Heart left ventricle (tissue), 16 donors: ENCODE measurements around the gene RNF144B. TPM values are rescaled to one million over a fixed set of nuclear protein-coding genes. Genes with fewer than 3 reads are reported as not detected.

Source experiments
- ATAC-seq, 4 donors: fragments of 200-7000 bp; cut with Tn5 transposase; one replicate each; pipeline ENCODE4 v1.9.1; 2020 to 2022; ENCODE audit warnings: moderate library complexity in 4 of 4, mild to moderate bottlenecking in 3 of 4, moderate number of reproducible peaks in 1 of 4
- DNase-seq, 5 donors: peaks; one replicate each; pipeline ENCODE4 v3.0.0-alpha.2; 2020
- H3K27ac ChIP-seq, 12 donors: fragments of 200-600 bp; sonication (generic) in 4 of 12; one replicate each; pipeline versions ENCODE4 v1.5.0 to v1.8.0; 2016 to 2022; ENCODE audit warnings: mild to moderate bottlenecking in 2 of 12
- H3K27me3 ChIP-seq, 9 donors: fragments of 200-600 bp; sonication (generic) in 2 of 9; one replicate each; pipeline versions ENCODE4 v1.5.1 to v1.8.0; 2016 to 2022; ENCODE audit warnings: mild to moderate bottlenecking in 3 of 9
- H3K36me3 ChIP-seq, 9 donors: fragments of 200-600 bp; sonication (generic) in 2 of 9; one replicate each; pipeline versions ENCODE4 v1.5.0 to v1.8.0; 2018 to 2022; ENCODE audit warnings: mild to moderate bottlenecking in 2 of 9
- H3K4me1 ChIP-seq, 12 donors: fragments of 200-600 bp; sonication (generic) in 4 of 12; one replicate each; pipeline versions ENCODE4 v1.5.0 to v1.8.0; 2016 to 2022; ENCODE audit warnings: mild to moderate bottlenecking in 3 of 12
- H3K4me3 ChIP-seq, 12 donors: fragments of 200-600 bp; sonication (generic) in 4 of 12; one replicate each; pipeline versions ENCODE4 v1.5.0 to v1.8.0; 2017 to 2022; ENCODE audit warnings: mild to moderate bottlenecking in 9 of 12, moderate library complexity in 4 of 12
- H3K9me3 ChIP-seq, 12 donors: fragments of 200-600 bp; sonication (generic) in 4 of 12; one replicate each; pipeline versions ENCODE4 v1.5.0 to v1.8.0; 2016 to 2022; ENCODE audit warnings: mild to moderate bottlenecking in 1 of 12
- POLR2A ChIP-seq, 2 donors: fragments of 450-650 bp; IDR thresholded peaks; one replicate each; pipeline ENCODE4 v1.6.1; 2017; ENCODE audit warnings: antibody characterized with exemption in 2 of 2, mild to moderate bottlenecking in 2 of 2, moderate library complexity in 2 of 2
- WGBS, 4 donors: extraction: QIAGEN DNeasy Blood & Tissue Kit in 2 of 4; methylation state at CpG; one replicate each; pipeline versions ENCODE4 v1.1.5 to v1.1.7; 2013 to 2018; 5-methylcytosine and 5-hydroxymethylcytosine counted together
- intact Hi-C, 10 donors: fragments of 100-400 bp; cut with DNase I; formaldehyde crosslinking; loops; one replicate each; pipeline versions ENCODE4 v1.11.1 to v1.14.2; 2022
- polyA plus RNA-seq, 2 donors: library from polyadenylated mRNA; stranded (reverse); fragments of 200-250 nt; gene quantifications; one replicate each; pipeline ENCODE4 v1.2.3, GENCODE V29; 2013
- total RNA-seq, 9 donors: library from RNA; depleted of rRNA in 2 of 9; stranded (reverse); fragments of >200 nt in 2 of 9; fragmentation: NEBNext Ultra II Directional in 3 of 9; extraction: Animal tissue kit (Norgen Biotek cat#: 25700) in 3 of 9; gene quantifications; one replicate each; pipeline versions ENCODE4 v1.1.0 to v1.2.4, GENCODE V29; 2016 to 2023
- TF ChIP-seq, protein P1 (sequence below), 12 donors: fragments of 200-600 bp; sonication (generic) in 4 of 12; IDR thresholded peaks; one replicate each; pipeline versions ENCODE4 v1.5.0 to v1.8.0; 2018 to 2022; ENCODE audit warnings: antibody characterized with exemption in 12 of 12, mild to moderate bottlenecking in 5 of 12
- donor health status: ischemic (EF 13 %, LVEDD 7.1; RV severe dilation, severe dysfunction).
- donor health status: healthy with polysubstance abuse.
- donor health status: DM: no; HTN: yes; CAD: no.
- donor health status: DM: no; HTN: no; CAD: no.
- donor health status: ischemic (EF 25% LVEDD 6.9; RV normal size, moderate dysfunction).
- donor health status: ischemic (EF 25% LVEDD 5.7; RV mildly dilated, moderate dysfunction).
- donor health status: healthy.
- donor health status: DM: yes; HTN: yes; CAD: no.
- donor health status: ischemic (EF 35%, LVEDD 5.7; RV mildly dilated, moderate dysfunction).
- donor health status: nonischemic (EF 11% LVEDD 7.7; RV severe dilation, severe dysfunction).
- donor health status: DM: yes; HTN: yes; CAD: no.
- donor health status: PGD.
- donor health status: ischemic (EF 29% LVEDD 5.4; RV normal size, mild dysfunction).
- donor health status: nonischemic (EF 23%, LVEDD 6.1; RV moderate dilation, normal function).

RNF144B gene
- total and polyA plus RNA-seq, 11 donors: 6.1 to 20.7 (median 9.6) TPM

DNA sequence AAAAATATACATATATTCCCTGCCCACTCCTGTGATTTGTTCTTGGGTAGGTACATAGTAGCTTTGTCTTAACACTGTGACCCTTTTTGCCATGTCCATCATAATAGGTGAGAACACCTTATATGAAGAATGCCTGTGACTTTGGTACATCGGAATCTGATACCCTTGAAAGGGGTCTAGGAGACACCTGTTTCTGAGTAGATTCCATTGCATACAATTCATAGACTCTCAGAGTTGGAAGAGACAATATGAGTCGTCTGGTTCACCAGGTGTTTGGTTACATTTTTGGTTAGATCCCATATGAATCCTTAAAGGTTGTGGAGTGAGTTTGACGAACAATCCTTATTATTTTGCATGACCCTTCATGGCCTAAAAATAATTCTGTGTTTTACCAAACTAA is 36.3 kb downstream of the RNF144B start:
- DNase-seq: no peak
- TF ChIP-seq, protein P1, sequence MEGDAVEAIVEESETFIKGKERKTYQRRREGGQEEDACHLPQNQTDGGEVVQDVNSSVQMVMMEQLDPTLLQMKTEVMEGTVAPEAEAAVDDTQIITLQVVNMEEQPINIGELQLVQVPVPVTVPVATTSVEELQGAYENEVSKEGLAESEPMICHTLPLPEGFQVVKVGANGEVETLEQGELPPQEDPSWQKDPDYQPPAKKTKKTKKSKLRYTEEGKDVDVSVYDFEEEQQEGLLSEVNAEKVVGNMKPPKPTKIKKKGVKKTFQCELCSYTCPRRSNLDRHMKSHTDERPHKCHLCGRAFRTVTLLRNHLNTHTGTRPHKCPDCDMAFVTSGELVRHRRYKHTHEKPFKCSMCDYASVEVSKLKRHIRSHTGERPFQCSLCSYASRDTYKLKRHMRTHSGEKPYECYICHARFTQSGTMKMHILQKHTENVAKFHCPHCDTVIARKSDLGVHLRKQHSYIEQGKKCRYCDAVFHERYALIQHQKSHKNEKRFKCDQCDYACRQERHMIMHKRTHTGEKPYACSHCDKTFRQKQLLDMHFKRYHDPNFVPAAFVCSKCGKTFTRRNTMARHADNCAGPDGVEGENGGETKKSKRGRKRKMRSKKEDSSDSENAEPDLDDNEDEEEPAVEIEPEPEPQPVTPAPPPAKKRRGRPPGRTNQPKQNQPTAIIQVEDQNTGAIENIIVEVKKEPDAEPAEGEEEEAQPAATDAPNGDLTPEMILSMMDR (IDR thresholded peaks at IDR 0.05): no peak
- TF ChIP-seq POLR2A (IDR thresholded peaks at IDR 0.05): no peak
- H3K27me3 ChIP-seq: no peaks in the 10 kb centered on the region
- 80 to 94% (median 91%) methylated on average over 3 of the region's 3 CpGs for WGBS, 4 donors
- intact Hi-C loops: no loop called here
- H3K27ac ChIP-seq: no peak overlapping the region
- H3K9me3 ChIP-seq: no peaks in the 10 kb centered on the region
- H3K4me1 ChIP-seq: peaks cover 0 to 12% (median 0%) of the 10 kb centered on the region in 12 donors
- no peak for ATAC-seq
- peaks cover 0 to 10% (median 0%) of the 10 kb centered on the region in 9 donors for H3K36me3 ChIP-seq
- no peak overlapping the region for H3K4me3 ChIP-seq

DNA sequence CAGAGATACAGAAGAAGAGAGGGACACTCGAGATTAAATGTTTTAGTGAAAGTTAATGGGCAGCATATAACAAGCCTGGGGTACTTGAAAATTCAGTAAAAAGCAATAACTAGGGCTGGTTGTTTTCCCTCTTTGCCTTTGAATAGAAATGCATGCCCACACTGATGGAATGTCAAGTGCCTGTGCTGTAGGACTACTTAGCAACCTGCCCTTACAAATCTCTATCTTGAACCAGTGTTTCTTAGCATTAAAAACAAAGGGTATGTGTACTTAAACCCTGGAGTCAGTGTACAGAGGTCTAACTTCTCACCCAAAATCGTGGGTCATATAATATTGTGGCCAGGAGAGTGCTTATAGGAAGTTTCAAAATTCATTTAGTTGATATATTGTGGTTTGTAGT is 37.1 kb downstream of the RNF144B start:
- no peak for TF ChIP-seq POLR2A (IDR thresholded peaks at IDR 0.05)
- TF ChIP-seq, protein P1 (IDR thresholded peaks at IDR 0.05): no peak
- no peaks in the 10 kb centered on the region for H3K27me3 ChIP-seq
- WGBS, 4 donors: 48 to 64% (median 57%) methylated on average over 2 of the region's 2 CpGs
- no peak for DNase-seq
- peaks cover 0 to 12% (median 0%) of the 10 kb centered on the region in 12 donors for H3K4me1 ChIP-seq
- no peaks in the 10 kb centered on the region for H3K9me3 ChIP-seq
- no peak for ATAC-seq
- no peak overlapping the region for H3K27ac ChIP-seq
- intact Hi-C loops: no loop called here
- H3K4me3 ChIP-seq: no peak overlapping the region
- peaks cover 0 to 18% (median 0%) of the 10 kb centered on the region in 9 donors for H3K36me3 ChIP-seq

DNA sequence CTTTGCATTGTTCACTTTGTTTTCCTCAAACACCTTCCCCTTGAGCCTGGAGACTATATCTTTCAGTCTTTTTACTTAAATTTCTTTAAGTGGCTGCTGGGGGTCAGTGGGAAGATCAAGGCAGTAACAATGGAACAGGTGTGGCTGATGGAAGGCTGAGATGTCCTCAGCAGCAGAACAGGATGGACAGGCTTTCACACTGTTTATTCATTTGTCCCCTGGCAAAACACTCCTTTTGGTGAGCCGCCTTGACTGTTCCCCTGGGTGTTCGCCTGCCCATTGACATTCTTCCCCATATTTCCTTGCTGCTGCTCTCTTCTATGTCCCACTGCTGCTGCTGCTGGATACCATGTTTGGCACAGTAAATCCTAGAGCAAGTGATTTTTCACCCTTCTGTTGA is 38.1 kb downstream of the RNF144B start:
- DNase-seq (no peak), ATAC-seq (no peak)
- no peak overlapping the region for H3K4me3 ChIP-seq
- H3K27ac ChIP-seq: no peak overlapping the region
- H3K9me3 ChIP-seq: no peaks in the 10 kb centered on the region
- H3K27me3 ChIP-seq: no peaks in the 10 kb centered on the region
- intact Hi-C loops: no loop called here
- WGBS, 4 donors: 85 to 92% (median 89%) methylated on average over 2 of the region's 2 CpGs
- H3K4me1 ChIP-seq: peaks cover 0 to 12% (median 0%) of the 10 kb centered on the region in 12 donors
- peaks cover 0 to 19% (median 0%) of the 10 kb centered on the region in 9 donors for H3K36me3 ChIP-seq
- TF ChIP-seq, protein P1 (IDR thresholded peaks at IDR 0.05): no peak

DNA sequence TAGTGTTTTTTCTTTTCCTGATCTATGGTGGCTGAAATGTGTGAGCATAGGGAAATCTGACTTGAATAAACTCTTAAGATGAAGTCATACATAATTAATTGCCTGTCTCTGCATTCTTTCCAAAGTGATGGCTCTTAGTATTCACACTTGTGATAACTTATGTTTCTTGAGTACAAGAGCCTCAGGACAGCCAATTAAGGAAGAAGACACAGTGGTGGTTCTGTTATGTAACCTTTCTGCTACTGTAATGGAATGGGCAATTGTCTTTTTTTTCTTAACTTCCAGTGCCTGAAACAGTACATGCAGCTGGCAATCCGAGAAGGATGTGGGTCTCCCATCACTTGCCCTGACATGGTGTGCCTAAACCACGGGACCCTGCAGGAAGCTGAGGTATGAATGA is 40.1 kb downstream of the RNF144B start:
- TF ChIP-seq, protein P1 (IDR thresholded peaks at IDR 0.05): no peak
- TF ChIP-seq POLR2A (IDR thresholded peaks at IDR 0.05): no peak
- Histone ChIP-seq H3K27ac (no peak overlapping the region), H3K4me1 (peaks cover 0 to 22% (median 9%) of the 10 kb centered on the region in 12 donors)

More for the DNA sequence above, 40.1 kb downstream of the RNF144B start:
- ATAC-seq (no peak), DNase-seq (no peak)
- no peak overlapping the region for H3K4me3 ChIP-seq
- peaks cover 0 to 24% (median 0%) of the 10 kb centered on the region in 9 donors for H3K36me3 ChIP-seq
- no peaks in the 10 kb centered on the region for H3K9me3 ChIP-seq
- no peaks in the 10 kb centered on the region for H3K27me3 ChIP-seq
- 64 to 80% (median 67%) methylated on average over 2 of the region's 2 CpGs for WGBS, 4 donors
- intact Hi-C loops: no loop called here
